Globus pallidus (tissue), 1 donor: ENCODE results near the gene GALNT4.

Experiments
- DNase-seq: peaks from one replicate; pipeline ENCODE4 v3.0.0-alpha.2; 2015; ENCODE audit warnings: low spot score

The GALNT4 gene

GRCh38 chr12:89529738-89530137, 5.1 kb upstream of the GALNT4 start:
- DNase-seq: peak; percentile 69

- no peak for DNase-seq
These were observed 3.8 kb upstream of the GALNT4 start for GRCh38 chr12:89528434-89528833.

- peak; percentile 81 for DNase-seq
These were observed 1.5 kb upstream of the GALNT4 start, which contains the start of gene POC1B for GRCh38 chr12:89525824-89526770. Gene POC1B, minus strand, starts transcription at chr12:89526047. Its CDS starts 152 bp downstream, at chr12:89525895.

- DNase-seq: peak; percentile 47
These were observed 768 bp upstream of the GALNT4 start for GRCh38 chr12:89525305-89525823.

GRCh38 chr12:89523843-89524540, 604 bp downstream of the GALNT4 start:
- DNase-seq: no peak

- no peak for DNase-seq
These were observed 1.2 kb downstream of the GALNT4 start for GRCh38 chr12:89523393-89523792.

- DNase-seq: no peak
These were observed 3.0 kb downstream of the GALNT4 start for GRCh38 chr12:89521364-89522223.

GRCh38 chr12:89517720-89518119, 6.9 kb downstream of the GALNT4 start:
- DNase-seq: no peak

- no peak for DNase-seq
These were observed 8.0 kb downstream of the GALNT4 start for GRCh38 chr12:89516633-89517032.

GRCh38 chr12:89514751-89515150, 9.8 kb downstream of the GALNT4 start:
- DNase-seq: no peak

- DNase-seq: no peak
These were observed 11.1 kb downstream of the GALNT4 start for GRCh38 chr12:89513544-89513943.

- DNase-seq: no peak
These were observed 17.4 kb downstream of the GALNT4 start for GRCh38 chr12:89507015-89507824.

- DNase-seq: no peak
These were observed 18.5 kb downstream of the GALNT4 start for GRCh38 chr12:89506050-89506449.

- DNase-seq: no peak
These were observed 19.8 kb downstream of the GALNT4 start for GRCh38 chr12:89504560-89505346.

- no peak for DNase-seq
These were observed 22.8 kb downstream of the GALNT4 start for GRCh38 chr12:89501793-89502192.

GRCh38 chr12:89499857-89500256, 24.7 kb downstream of the GALNT4 start:
- DNase-seq: no peak

- no peak for DNase-seq
These were observed 27.1 kb downstream of the GALNT4 start for GRCh38 chr12:89497467-89497866.

- no peak for DNase-seq
These were observed 27.6 kb downstream of the GALNT4 start for GRCh38 chr12:89497005-89497404.

GRCh38 chr12:89494411-89495231, 30.0 kb downstream of the GALNT4 start:
- no peak for DNase-seq
